Keratinocyte (primary cell): Measurements from ENCODE around the gene CCL1.

ENCODE experiments used
- CTCF ChIP-seq, 3 experiments: IDR thresholded peaks in 1 of 3; conservative IDR thresholded peaks in 1 of 3; optimal IDR thresholded peaks in 1 of 3; 2 replicates in 2 of 3; 3 replicates in 1 of 3; pipeline versions ENCODE3 to v1.5.1; 2011; ENCODE audit warnings: low read length in 3 of 3, mild to moderate bottlenecking in 3 of 3, moderate library complexity in 2 of 3, control low read depth in 1 of 3, inconsistent platforms in 1 of 3; ENCODE audit not compliant: insufficient read depth in 2 of 3; ENCODE audit errors: extremely low read depth in 1 of 3
- EZH2 ChIP-seq: IDR thresholded peaks from one replicate; pipeline ENCODE4 v1.6.1; 2012; ENCODE audit warnings: inconsistent platforms, mild to moderate bottlenecking, low read length, moderate library complexity

- TF ChIP-seq CTCF (optimal IDR thresholded peaks at IDR 0.05 in 1 of 3, IDR thresholded peaks at IDR 0.05 in 1 of 3, conservative IDR thresholded peaks at IDR 0.05 in 1 of 3; ENCODE audit: extremely low read depth in 1 of 3, insufficient read depth in 2 of 3, low read length in 3 of 3) (no peak), EZH2 (no peak)
Observed at GRCh38 chr17:34369571-34369970, 6.5 kb upstream of the CCL1 start.
